CD4-positive, alpha-beta memory T cell (primary cell): ENCODE measurements around the gene OTUB1. TPM values are rescaled to one million over a fixed set of nuclear protein-coding genes. Genes with fewer than 3 reads are reported as not detected.

ENCODE experiments used
- CTCF ChIA-PET: fragments of 350-600 bp; sonication (Branson Sonifier 250); formaldehyde crosslinking; loops from one replicate; lab custom pipeline; 2021; ENCODE audit warnings: inconsistent platforms; ENCODE audit not compliant: partially characterized antibody; lab: Charles Lee
- POLR2A ChIA-PET: fragments of 350-600 bp; sonication (Branson Sonifier 250); formaldehyde crosslinking; loops from one replicate; lab custom pipeline; 2021; ENCODE audit not compliant: partially characterized antibody; lab: Charles Lee
- DNase-seq, 5 donors: peaks; one replicate each; pipeline versions ENCODE4 v3.0.0 to v3.0.0-alpha.2; 2020 to 2022; ENCODE audit warnings: mixed read lengths in 1 of 5
- H3K27ac ChIP-seq: one replicate; pipeline ENCODE4 v1.7.0; 2013; ENCODE audit warnings: low read depth, low read length
- H3K27me3 ChIP-seq: 2 replicates; pipeline ENCODE4 v1.7.0; 2013; ENCODE audit warnings: mild to moderate bottlenecking, low read length, moderate library complexity; ENCODE audit not compliant: insufficient read depth
- H3K36me3 ChIP-seq: 2 replicates; pipeline ENCODE4 v1.7.0; 2013; ENCODE audit warnings: mild to moderate bottlenecking, low read length, moderate library complexity; ENCODE audit not compliant: insufficient read depth
- H3K4me1 ChIP-seq: 2 replicates; pipeline ENCODE4 v1.7.0; 2013; ENCODE audit warnings: mild to moderate bottlenecking, low read length, moderate library complexity; ENCODE audit not compliant: insufficient read depth
- H3K4me3 ChIP-seq, 2 donors: one replicate each; pipeline ENCODE4 v1.7.0; 2013; ENCODE audit warnings: low read length in 2 of 2, mild to moderate bottlenecking in 1 of 2
- H3K9me3 ChIP-seq, 2 donors: one replicate each; pipeline ENCODE4 v1.7.0; 2013; ENCODE audit warnings: low read length in 2 of 2, control low read depth in 1 of 2; ENCODE audit not compliant: control insufficient read depth in 1 of 2
- H3K27ac Mint-ChIP-seq, 7 donors: one replicate each; pipeline ENCODE4 v1.8.0; 2020 to 2021; ENCODE audit warnings: mixed read lengths in 7 of 7, mild to moderate bottlenecking in 6 of 7, inconsistent platforms in 3 of 7, moderate library complexity in 3 of 7
- H3K27me3 Mint-ChIP-seq, 2 donors: one replicate each; pipeline ENCODE4 v1.8.0; 2020 to 2021; ENCODE audit warnings: mixed read lengths in 2 of 2
- H3K36me3 Mint-ChIP-seq, 2 donors: one replicate each; pipeline ENCODE4 v1.8.0; 2020 to 2021; ENCODE audit warnings: mixed read lengths in 2 of 2, inconsistent platforms in 1 of 2, mild to moderate bottlenecking in 1 of 2
- H3K4me1 Mint-ChIP-seq, 4 donors: one replicate each; pipeline ENCODE4 v1.8.0; 2020 to 2021; ENCODE audit warnings: mixed read lengths in 4 of 4, mild to moderate bottlenecking in 1 of 4
- H3K4me3 Mint-ChIP-seq, 8 donors: one replicate each; pipeline ENCODE4 v1.8.0; 2020 to 2021; ENCODE audit warnings: mixed read lengths in 8 of 8, mild to moderate bottlenecking in 7 of 8, moderate library complexity in 6 of 8, inconsistent platforms in 3 of 8
- H3K9me3 Mint-ChIP-seq, 8 donors: one replicate each; pipeline ENCODE4 v1.8.0; 2020 to 2021; ENCODE audit warnings: mixed read lengths in 8 of 8, mild to moderate bottlenecking in 5 of 8, inconsistent platforms in 3 of 8, moderate library complexity in 1 of 8
- intact Hi-C: fragments of 100-400 bp; cut with micrococcal nuclease; formaldehyde crosslinking; loops from one replicate; pipeline ENCODE4 v1.15.1; 2023
- polyA plus RNA-seq, 2 donors: library from polyadenylated mRNA; unstranded; fragments of 300-500 nt; fragmentation: Illumina TruSeq; gene quantifications; one replicate each; pipeline ENCODE4 v1.2.3, GENCODE V29; 2021
- total RNA-seq, 2 experiments: library from RNA; stranded (reverse); gene quantifications; one replicate each; pipeline ENCODE4 v1.2.3, GENCODE V29; 2021

The OTUB1 gene
- total and polyA plus RNA-seq, 4 experiments from 2014 or later: 72.9 to 171 (median 102) TPM

DNA sequence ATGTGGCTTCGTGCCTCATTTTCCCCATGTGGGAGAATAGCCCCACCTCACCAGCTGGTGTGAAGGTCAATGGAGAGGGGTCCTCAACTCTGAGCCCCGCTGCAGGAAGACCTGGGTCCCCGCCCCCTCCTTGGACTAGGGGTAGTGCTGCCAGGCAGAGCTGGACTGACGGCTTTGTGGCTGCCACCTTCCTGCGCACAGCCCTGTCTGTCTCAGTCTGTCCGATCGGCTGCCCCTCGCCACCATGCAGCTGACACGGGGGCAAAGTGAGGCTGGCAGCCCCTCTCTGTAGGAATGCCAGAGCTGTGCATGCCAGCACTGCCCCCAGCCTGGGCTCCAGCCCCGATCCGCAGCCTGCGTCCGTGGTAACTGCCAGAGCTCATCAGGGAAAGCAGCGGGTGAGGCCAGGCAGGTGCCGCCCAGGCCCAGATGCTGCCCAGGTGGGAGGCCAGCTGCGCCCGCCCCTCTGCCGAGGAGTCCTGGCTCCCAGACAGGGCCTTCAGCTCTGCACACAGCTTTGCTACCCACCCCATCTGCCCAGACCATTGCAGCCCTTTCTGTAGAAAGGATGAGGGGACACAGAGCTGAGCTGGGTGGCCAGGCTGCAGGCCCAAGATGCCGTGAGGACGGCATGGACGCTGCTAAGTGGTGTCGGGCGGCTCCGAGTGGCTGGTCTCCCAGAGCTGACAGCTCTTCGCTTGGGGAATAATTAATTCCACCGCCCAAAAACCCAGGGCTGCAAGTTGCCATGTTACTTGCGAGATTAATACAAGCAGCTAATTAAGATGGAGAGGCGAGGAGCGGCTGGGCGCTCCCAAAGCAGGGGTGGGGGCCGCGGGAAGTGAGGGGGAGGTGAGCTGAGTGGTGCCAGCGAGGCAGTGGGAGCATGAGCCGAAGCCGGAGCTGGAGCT lies 30.0 kb downstream of the OTUB1 start:
- Mint-ChIP-seq H3K4me3 (no peak overlapping the region), H3K4me1 (no peaks in the 10 kb centered on the region), H3K36me3 (no peaks in the 10 kb centered on the region), H3K27me3 (no peaks in the 10 kb centered on the region), H3K27ac (no peak overlapping the region), H3K9me3 (no peaks in the 10 kb centered on the region)
- H3K9me3 ChIP-seq: no peaks in the 10 kb centered on the region
- no peak overlapping the region for H3K4me3 ChIP-seq
- POLR2A ChIA-PET: interaction anchor here (1.2 kb wide), 1 partner anchor 15 kb away, joined by 3 read pairs; no protein-coding TSS in a partner anchor
- H3K27me3 ChIP-seq: no peaks in the 10 kb centered on the region
- CTCF ChIA-PET: interaction anchor here (0.9 to 1.1 kb wide), 2 partner anchors 131 to 133 kb away, joined by 3 to 4 read pairs; no protein-coding TSS in a partner anchor
- intact Hi-C loops: no loop called here
- DNase-seq: no peak
- no peak overlapping the region for H3K27ac ChIP-seq
- no peaks in the 10 kb centered on the region for H3K4me1 ChIP-seq
- no peaks in the 10 kb centered on the region for H3K36me3 ChIP-seq

DNA sequence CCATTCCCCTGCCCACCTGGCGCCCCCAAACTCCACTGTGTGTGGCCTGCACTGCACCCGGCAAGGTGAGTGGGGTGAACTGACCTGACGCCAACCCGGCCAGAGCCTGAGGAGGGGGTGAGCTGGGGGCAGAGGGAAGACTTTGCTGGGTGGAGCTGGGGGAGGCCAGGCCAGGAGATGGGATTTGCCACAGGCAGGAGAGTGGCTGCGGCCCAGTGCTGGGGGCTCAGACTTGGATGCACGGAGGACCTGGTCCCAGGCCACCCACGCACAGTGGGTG lies 31.6 kb downstream of the OTUB1 start:
- intact Hi-C loops: no loop called here
- ChIA-PET POLR2A (no interaction called here), CTCF (no interaction called here)
- no peak for DNase-seq
- Histone ChIP-seq H3K9me3 (no peaks in the 10 kb centered on the region), H3K27me3 (no peaks in the 10 kb centered on the region), H3K4me3 (no peak overlapping the region), H3K4me1 (no peaks in the 10 kb centered on the region), H3K27ac (no peak overlapping the region), H3K36me3 (no peaks in the 10 kb centered on the region)
- Mint-ChIP-seq H3K4me3 (no peak overlapping the region), H3K27me3 (no peaks in the 10 kb centered on the region), H3K9me3 (no peaks in the 10 kb centered on the region), H3K4me1 (no peaks in the 10 kb centered on the region), H3K36me3 (no peaks in the 10 kb centered on the region), H3K27ac (no peak overlapping the region)

DNA sequence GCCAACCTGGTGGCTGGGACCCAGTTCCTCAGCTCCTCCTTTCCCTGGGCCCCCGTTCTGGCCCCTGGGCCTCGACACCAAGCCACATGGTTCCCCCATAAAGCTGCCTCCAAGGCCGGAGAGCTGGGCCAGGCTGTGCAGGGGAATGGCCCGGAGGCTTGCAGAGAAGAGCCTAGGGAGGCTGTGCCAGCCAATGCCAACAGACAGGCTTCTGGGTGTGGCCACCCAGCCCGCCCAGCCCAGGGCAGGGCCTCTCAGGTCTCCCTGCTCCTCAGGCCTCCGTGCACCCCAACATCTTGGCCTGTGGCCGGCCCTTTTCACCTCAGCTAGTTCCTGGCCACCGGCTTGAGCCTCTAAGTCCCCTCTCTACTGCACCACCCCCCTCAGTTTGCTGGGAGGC lies 32.1 kb downstream of the OTUB1 start:
- Histone ChIP-seq H3K27me3 (no peaks in the 10 kb centered on the region), H3K4me3 (no peak overlapping the region), H3K27ac (no peak overlapping the region), H3K4me1 (no peaks in the 10 kb centered on the region), H3K9me3 (no peaks in the 10 kb centered on the region), H3K36me3 (no peaks in the 10 kb centered on the region)
- ChIA-PET CTCF (no interaction called here), POLR2A (no interaction called here)
- intact Hi-C loops: no loop called here
- no peak for DNase-seq
- Mint-ChIP-seq H3K4me1 (no peaks in the 10 kb centered on the region), H3K36me3 (no peaks in the 10 kb centered on the region), H3K4me3 (no peak overlapping the region), H3K27me3 (no peaks in the 10 kb centered on the region), H3K27ac (no peak overlapping the region), H3K9me3 (no peaks in the 10 kb centered on the region)

DNA sequence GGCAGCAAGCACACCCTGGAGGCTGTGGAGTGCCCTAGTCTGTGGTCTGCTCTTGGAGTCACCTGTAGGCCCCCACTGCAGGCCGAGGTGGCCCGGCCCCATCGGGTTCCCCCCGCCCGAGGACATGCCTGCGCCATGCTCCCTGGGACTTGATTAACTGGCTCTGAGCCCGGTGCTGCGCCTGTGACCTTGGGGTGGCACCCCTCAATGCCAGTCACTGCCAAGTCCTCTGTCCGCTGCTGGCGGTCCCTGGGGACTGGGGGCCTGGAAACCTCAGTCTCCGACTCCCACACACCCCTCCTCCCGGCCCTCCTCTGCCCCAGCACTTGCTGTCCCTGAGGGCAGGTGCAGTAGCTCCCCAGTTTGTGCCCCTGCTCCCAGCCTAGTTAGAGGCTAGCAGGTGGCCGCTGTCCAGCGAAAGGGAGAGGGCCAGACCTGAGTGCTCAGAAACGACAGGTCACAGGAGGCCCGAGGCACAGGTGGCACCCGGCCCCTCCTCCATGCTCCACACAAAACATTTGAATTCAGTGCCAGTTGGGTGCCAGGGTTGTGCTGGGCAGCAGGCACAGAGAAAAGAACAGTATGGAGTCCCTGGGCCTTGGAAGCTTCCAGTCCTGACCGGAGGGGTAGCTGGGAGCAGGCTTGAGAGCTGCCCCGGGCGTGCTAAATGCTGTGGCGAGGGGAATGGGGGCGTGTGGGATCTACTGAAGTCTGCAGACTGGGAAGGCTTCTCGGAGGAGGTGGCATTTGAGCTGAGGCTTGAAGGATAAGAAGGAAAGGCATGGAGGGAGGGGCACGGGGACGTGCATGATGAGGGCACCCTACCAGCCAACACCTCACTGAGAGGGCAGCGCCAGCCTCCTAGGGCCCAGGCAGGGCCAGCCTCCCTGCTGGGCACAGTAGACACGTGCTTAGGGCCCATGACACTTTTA lies 33.1 kb downstream of the OTUB1 start:
- H3K9me3 Mint-ChIP-seq: no peaks in the 10 kb centered on the region
- Histone ChIP-seq H3K27ac (no peak overlapping the region), H3K27me3 (no peaks in the 10 kb centered on the region), H3K9me3 (no peaks in the 10 kb centered on the region), H3K4me3 (no peak overlapping the region), H3K36me3 (no peaks in the 10 kb centered on the region), H3K4me1 (no peaks in the 10 kb centered on the region)
- no peak for DNase-seq
- no peak overlapping the region for H3K4me3 Mint-ChIP-seq
- ChIA-PET POLR2A (no interaction called here), CTCF (interaction anchor here (0.6 kb wide), 1 partner anchor 220 kb away, joined by 3 read pairs; no protein-coding TSS in a partner anchor)
- intact Hi-C loops: no loop called here
- no peaks in the 10 kb centered on the region for H3K4me1 Mint-ChIP-seq
- H3K36me3 Mint-ChIP-seq: no peaks in the 10 kb centered on the region
- H3K27ac Mint-ChIP-seq: no peak overlapping the region
- H3K27me3 Mint-ChIP-seq: no peaks in the 10 kb centered on the region

DNA sequence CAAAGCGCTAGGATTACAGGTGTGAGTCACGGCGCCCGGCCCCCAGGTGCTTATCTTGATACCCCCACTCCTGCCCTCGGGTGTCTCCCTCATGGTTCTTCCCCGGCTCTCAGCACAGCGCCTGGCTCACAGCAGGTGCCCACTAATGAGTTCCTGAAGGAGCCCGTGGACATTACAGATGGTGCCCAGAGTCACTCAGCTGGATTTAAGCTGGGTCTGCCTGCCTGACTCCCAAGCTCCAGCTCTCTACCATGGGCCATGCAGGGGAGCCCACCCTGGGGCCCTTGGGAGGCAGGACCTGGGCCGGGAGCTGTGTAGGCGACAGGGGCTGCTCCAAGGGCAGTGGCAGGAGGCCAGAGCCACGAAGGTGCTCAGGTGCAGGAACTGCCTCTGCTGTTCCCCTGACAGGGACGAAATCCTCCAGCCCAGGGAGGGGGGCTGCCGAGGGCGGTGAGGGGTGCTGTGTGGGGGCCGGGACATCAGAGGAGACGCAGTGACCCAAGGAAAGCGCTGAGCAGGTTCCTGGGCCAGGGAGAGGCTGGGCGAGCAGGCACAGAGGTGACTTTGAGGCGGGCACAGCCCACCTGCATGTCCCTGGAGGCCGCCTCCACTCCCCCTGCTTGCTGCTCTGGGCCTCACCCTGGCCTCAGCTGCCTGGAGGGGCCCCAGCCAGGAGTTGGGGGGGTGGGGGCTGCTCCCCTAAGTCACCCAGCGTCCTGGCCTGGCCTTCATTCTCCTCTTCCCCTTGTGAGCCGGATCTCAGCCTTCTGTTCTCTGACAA lies 34.9 kb downstream of the OTUB1 start:
- Histone ChIP-seq H3K9me3 (no peaks in the 10 kb centered on the region), H3K36me3 (no peaks in the 10 kb centered on the region), H3K4me3 (no peak overlapping the region), H3K4me1 (no peaks in the 10 kb centered on the region), H3K27me3 (no peaks in the 10 kb centered on the region), H3K27ac (no peak overlapping the region)
- CTCF ChIA-PET: no interaction called here
- POLR2A ChIA-PET: no interaction called here
- H3K4me3 Mint-ChIP-seq: no peak overlapping the region
- no peaks in the 10 kb centered on the region for H3K36me3 Mint-ChIP-seq
- no peaks in the 10 kb centered on the region for H3K27me3 Mint-ChIP-seq
- intact Hi-C loops: no loop called here
- H3K4me1 Mint-ChIP-seq: no peaks in the 10 kb centered on the region
- no peaks in the 10 kb centered on the region for H3K9me3 Mint-ChIP-seq
- no peak overlapping the region for H3K27ac Mint-ChIP-seq
- no peak for DNase-seq

DNA sequence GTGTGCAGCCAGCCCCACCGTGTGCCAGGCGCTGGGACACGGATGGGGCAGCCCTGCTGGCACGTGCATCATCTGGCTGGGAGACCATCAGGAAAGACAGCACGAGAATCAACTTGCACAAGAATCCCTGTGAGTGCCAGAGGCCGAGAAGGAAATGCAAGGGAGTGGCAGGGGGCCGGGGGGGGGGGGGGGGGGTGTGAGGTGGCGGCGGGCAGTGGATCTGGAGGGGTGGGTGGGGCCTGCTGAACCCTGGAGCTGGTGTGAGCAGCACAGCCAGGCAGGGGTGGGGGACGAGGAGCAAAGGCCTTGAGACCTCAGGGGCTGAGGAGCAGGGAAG lies 35.5 kb downstream of the OTUB1 start:
- H3K36me3 ChIP-seq: no peaks in the 10 kb centered on the region
- ChIA-PET CTCF (no interaction called here), POLR2A (no interaction called here)
- no peak overlapping the region for H3K4me3 ChIP-seq
- no peaks in the 10 kb centered on the region for H3K36me3 Mint-ChIP-seq
- DNase-seq: no peak
- peaks cover 0 to 4% of the 10 kb centered on the region in 2 donors for H3K27me3 Mint-ChIP-seq
- H3K27ac Mint-ChIP-seq: no peak overlapping the region
- intact Hi-C loops: no loop called here
- no peaks in the 10 kb centered on the region for H3K27me3 ChIP-seq
- no peak overlapping the region for H3K27ac ChIP-seq
- H3K4me3 Mint-ChIP-seq: no peak overlapping the region
- peaks cover 0 to 2% (median 0%) of the 10 kb centered on the region in 8 donors for H3K9me3 Mint-ChIP-seq
- H3K4me1 Mint-ChIP-seq: no peaks in the 10 kb centered on the region
- no peaks in the 10 kb centered on the region for H3K9me3 ChIP-seq
- H3K4me1 ChIP-seq: no peaks in the 10 kb centered on the region
